Amniotic stem cell (primary cell): ENCODE data around the gene UTP25.
A peak's percentile ranks its signal among the peaks of the same experiment; 100 is the strongest.

Experiments used
- DNase-seq: peaks from one replicate; lab custom pipeline; 2025; lab: John Stamatoyannopoulos, UW

Gene UTP25

DNA sequence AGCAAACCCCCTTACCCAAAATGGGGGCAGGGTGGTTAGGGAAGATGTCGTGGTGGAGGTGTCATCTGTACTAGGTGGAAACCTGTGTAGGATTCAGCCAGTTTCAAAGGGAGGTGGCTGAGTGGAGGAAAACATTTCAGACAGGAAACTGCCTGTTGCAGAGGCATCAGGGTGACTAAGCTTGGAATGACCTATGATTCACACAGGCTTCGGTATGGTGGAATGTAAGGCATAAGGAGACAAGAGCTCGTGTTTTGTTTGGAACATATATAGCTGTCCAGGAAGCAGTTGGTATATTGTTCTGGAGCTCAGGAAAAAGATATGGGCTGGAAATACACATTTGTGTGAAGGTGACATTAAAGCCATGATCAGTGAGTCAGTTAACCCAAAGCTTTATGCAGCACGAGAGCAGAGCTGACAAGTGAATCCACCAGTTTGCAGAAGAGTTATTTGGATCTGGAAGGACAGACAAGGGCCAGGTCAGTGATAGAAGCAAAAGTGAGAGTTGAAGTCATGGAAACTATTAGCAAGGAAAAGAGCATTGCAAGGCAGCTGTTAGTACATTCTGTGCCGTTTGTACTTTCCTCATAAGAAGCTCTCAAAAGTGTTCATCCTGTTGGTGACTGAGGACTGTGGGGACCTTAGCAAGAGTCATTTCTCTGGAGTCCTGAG lies 12.2 kb downstream of the UTP25 start:
- DNase-seq, result peak; percentile 92

DNA sequence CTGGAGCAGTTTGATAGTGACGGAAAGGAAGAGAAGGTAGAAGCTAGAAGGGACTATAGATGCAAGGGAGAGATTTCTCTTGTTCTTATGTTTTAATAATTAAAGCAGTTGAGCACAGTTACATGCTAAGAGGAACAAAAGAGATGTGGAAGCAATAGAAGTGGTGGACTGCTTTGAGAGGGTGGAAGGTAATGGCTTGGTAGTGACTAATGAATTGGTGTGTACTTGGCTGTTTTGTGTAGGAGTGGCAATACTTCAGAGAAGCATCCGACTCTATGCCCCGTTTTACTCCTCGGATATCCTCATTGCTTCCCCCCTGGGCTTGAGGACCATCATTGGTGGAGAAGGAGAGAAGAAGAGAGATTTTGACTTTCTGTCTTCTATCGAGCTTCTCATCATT lies 12.8 kb downstream of the UTP25 start:
- DNase-seq, result no peak

- no peak for DNase-seq
Observed at GRCh38 chr1:209844695-209845407, 17.1 kb downstream of the UTP25 start.

- no peak for DNase-seq
Observed at GRCh38 chr1:209845408-209845725, 17.6 kb downstream of the UTP25 start.

- no peak for DNase-seq
Observed at GRCh38 chr1:209849388-209849787, 21.6 kb downstream of the UTP25 start.

GRCh38 chr1:209850342-209850979 lies 22.7 kb downstream of the UTP25 start:
- no peak for DNase-seq

- DNase-seq, result no peak
Observed at GRCh38 chr1:209853676-209854075, 25.9 kb downstream of the UTP25 start.

- DNase-seq, result no peak
Observed at GRCh38 chr1:209854196-209854595, 26.4 kb downstream of the UTP25 start.

DNA sequence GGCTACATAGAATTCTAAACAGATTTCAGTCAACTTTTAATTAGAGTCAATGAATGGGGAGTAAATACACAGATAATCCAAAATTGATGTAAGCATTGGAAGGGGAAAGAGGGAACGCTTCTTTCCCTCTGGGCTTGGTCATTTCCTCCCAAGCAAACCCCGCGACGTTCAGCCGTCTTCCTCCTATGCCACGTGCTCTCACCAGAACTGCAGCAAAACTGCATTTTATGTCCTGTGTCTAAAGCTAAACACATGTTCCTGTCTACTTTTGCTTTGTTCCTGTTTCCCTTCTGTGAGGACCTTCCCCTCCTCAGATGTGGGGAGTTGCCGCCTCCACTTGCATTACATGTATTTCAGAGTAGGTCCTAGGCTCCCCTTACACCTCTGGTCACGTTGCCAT lies 27.2 kb downstream of the UTP25 start:
- no peak for DNase-seq

- no peak for DNase-seq
Observed at GRCh38 chr1:209855623-209856022, 27.9 kb downstream of the UTP25 start.

DNA sequence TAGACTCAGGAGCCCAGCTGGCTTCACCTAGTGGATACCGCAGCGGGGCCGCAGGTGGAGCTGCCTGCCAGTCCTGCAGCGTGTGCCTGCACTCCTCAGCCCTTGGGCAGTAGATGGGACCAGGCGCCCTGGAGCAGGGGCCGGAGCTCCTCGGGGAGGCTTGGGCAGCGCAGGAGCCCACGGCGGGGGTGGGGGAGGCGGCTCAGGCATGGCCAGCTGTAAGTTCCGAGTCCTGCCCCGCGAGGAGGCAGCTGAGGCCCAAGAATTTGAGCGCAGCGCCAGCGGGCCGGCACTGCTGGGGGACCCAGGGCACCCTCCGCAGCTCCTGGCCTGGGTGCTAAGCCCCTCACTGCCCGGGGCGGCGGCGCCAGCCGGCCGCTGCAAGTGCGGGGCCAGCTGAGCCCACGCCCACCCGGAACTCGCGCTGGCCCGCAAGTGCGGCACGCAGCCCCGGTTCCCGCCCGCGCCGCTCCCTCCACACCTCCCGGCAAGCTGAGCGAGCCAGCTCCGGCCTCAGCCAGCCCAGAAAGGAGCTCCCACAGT lies 30.9 kb downstream of the UTP25 start:
- DNase-seq, result no peak

DNA sequence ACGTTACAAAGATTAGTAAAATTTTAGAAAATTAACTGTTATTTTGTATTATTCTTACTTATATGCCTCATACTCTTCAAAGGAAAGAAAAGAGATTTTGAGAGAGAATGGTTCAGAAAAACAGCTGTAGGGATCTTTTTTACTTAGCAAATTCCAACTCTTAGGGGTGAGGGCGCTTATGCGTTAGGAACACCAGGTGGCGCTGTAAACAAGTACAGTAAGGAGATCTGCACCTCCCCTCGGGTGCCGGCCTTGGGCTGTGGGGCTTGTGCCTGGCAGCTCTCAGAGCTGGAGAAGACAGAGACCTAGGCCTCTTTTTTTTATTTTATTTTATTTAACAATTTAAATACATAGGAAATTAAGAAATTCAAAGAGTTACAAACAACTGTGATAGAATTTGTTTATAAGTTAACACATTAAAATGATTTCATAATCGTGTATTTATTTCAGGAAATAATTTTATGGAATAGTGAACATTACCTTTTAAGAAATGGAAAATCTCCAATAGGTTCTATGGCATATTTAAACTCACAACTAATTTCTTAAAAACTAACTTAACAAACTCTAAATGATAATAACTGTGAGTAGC lies 32.6 kb downstream of the UTP25 start:
- DNase-seq, result peak; percentile 78

DNA sequence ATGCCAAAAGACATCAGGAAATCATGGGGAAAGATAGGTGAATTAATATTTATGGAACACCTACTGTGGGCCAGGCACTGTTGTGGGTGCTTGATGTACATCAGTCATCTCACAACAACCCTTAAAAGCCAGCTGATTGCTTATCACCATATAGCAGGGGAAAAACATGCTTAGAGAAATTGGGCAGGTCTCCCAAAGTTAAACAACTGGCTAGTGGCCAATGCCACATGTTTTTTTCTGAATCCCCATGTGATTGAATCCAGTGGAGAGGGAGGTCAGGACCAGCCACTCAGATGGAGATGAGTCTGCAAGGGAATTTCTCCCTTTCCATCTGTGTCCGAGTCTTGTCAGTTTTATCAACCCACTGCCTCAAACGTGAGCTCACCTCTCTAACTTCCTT lies 33.5 kb downstream of the UTP25 start:
- no peak for DNase-seq

DNA sequence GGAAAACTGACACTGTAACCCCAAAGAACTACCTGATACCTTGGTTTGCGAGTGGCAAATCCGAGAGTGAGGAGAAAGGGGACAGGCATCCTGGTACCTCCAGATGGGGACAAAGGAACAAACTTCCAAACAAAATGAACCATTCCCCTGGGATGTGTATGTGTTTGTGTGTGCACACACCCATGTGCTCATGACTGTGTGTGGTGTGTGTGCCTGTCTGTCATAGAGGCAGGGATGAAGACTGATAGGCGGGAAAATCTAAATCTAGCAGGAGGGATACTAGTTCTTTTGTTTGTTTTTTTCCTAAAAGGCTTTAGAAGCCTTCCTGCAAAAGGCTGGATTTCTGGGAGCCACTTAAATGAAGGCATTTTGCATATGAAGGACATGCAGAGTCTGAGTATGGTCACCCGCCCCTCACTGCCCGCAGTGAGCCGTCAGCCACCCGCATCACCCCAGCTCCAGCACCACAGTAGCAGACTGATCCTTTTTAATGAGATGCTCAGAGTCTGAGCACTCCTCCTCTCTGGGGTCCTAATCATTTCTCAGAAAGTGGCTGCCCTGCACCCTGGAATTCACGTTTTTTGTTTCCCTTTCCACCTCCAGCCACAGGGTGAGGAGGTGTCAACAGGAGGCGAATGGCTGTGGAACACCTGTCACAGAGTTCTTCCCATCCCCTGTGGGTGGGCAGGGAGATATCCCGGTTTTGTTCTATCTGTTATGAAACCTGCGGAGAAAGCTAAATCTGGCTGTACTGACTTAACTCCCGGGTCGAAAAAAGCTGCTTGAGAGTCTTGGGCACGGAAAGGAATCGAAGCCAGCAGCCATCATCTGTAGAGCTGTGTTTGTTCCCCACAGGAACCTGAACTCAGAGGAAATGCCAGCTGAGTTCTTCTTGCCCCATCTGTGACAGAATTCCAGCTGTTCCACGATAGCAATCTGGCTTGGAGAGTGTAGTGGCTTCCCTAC lies 34.9 kb downstream of the UTP25 start:
- DNase-seq, result no peak

DNA sequence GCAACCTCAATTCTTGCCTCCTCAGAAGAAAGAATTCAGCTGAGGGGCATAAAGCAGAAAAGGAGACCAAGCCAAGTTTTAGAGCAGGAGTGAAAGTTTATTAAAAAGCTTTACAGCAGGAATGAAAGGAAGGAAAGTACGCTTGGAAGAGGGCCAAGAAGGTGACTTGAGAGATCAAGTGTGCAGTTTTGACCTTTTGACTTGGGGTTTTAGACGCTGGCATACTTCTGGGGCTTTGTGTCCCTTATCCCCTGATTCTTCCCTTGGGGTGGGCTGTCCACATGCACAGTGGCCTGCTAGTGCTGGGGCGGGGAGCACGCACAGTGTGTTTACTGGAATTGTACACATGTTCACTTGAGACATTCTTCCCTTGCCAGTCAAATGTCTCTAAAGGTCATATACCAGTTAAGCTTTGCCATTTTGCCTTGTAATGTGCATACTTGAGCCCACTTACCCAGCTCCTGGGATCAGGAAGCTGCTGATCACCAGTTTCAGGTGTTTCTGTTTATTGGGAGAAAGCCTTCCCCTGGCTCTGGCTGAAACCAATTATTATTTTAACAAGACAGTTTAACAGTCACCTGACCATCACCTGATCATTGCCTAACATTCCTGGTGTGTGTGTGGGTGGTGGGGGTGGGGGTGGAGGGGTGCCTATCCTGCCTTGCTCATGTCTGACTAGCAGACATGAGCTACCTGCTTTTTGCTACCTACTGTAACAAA lies 36.2 kb downstream of the UTP25 start:
- no peak for DNase-seq

GRCh38 chr1:209866201-209866600 lies 38.4 kb downstream of the UTP25 start:
- no peak for DNase-seq

DNA sequence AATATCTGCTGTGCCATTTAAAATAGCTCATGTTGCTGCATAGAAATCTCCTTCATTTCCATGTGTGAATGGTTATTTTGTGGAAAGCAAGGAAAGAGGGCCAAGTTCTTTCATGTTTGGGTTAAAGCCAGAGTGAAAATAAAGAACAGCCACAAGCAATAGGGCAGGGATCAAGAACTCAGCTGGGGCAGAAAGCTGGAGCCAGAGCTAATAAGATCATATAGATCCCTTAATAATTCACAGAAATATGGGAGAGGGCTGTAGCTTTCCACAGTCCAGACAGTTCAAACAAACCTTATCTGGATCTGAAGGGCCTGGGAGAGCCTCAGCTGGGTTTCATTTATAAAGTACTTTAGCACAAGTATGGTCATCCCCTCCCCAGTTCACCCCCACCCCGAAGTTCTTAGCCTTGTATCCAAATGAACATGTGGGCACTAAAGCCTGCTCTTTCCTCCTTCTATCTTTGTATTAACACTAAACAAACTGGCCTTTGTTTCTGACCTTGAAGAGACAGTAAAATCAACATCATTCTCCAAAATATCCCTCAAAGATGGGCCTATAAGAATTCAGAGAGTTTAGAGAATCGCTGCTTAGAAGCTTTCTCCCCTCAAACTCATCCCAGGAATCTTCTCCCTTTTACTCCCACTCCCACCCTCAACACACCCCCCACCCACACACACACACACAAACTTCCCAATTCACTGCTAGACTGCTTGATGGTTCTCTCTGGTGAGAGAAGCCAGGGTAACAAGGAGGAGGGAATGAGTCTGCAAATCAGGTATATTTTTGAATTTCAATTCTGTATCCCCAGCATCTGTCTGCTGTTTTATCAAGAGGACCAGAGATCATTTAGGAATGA lies 41.7 kb downstream of the UTP25 start:
- no peak for DNase-seq

- DNase-seq, result no peak
Observed at GRCh38 chr1:209870151-209870831, 42.5 kb downstream of the UTP25 start.

DNA sequence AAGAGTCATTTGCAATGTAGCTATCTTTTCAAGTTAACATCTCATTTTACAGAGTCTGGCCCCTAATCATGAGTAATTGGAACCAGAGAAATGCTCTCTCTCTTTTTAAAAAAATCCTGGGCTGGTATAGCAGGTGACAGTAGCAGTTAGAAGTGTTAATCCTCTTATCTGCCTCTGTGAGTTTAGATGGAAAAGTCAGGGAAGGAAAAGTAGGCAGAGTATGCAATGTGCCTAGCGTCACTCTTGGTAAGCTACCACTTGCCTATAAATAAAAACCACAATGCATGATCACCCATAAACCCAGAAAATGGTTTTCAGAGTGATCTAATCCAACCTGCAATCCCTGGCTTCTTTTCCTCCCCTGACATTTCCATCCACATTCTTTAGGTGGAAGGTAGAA lies 43.2 kb downstream of the UTP25 start:
- no peak for DNase-seq
